Calu3 (cell line): ENCODE results near the gene SCYGR4. TPM values are rescaled to one million over a fixed set of nuclear protein-coding genes. Genes with fewer than 3 reads are reported as not detected.

Experiments used
- BruUV-seq: library from RNA; stranded (reverse); fragments of 400-500 nt; replicated peaks from 2 replicates; lab custom pipeline; 2021; lab: Mats Ljungman, UMichigan
- CTCF ChIA-PET: fragments of 300-600 bp; sonication (Branson Sonifier 250); formaldehyde crosslinking; loops from one replicate; lab custom pipeline; 2022; ENCODE audit warnings: antibody characterized with exemption; lab: Charles Lee
- DNase-seq: peaks from one replicate; pipeline ENCODE4 v3.0.0; 2022
- H3K27ac Mint-ChIP-seq: one replicate; pipeline ENCODE4 v1.8.0; 2022; ENCODE audit warnings: mixed read lengths; ENCODE audit not compliant: unreplicated experiment
- H3K27me3 Mint-ChIP-seq: one replicate; pipeline ENCODE4 v1.8.0; 2022; ENCODE audit warnings: mixed read lengths; ENCODE audit not compliant: unreplicated experiment
- H3K36me3 Mint-ChIP-seq: one replicate; pipeline ENCODE4 v1.8.0; 2022; ENCODE audit warnings: mild to moderate bottlenecking, moderate library complexity, mixed read lengths; ENCODE audit not compliant: insufficient read depth, unreplicated experiment
- H3K4me1 Mint-ChIP-seq: one replicate; pipeline ENCODE4 v1.8.0; 2022; ENCODE audit warnings: mild to moderate bottlenecking, low read depth, mixed read lengths; ENCODE audit not compliant: unreplicated experiment
- H3K4me3 Mint-ChIP-seq: one replicate; pipeline ENCODE4 v1.8.0; 2022; ENCODE audit warnings: mild to moderate bottlenecking, low read depth, moderate library complexity, mixed read lengths; ENCODE audit not compliant: unreplicated experiment
- H3K9me3 Mint-ChIP-seq: one replicate; pipeline ENCODE4 v1.8.0; 2022; ENCODE audit warnings: low read depth, mixed read lengths; ENCODE audit not compliant: unreplicated experiment
- CTCF ChIP-seq: fragments of 200-600 bp; IDR thresholded peaks from one replicate; pipeline ENCODE4 v1.8.0; 2022; ENCODE audit warnings: antibody characterized with exemption; ENCODE audit not compliant: unreplicated experiment
- intact Hi-C: fragments of 100-400 bp; cut with micrococcal nuclease; formaldehyde crosslinking; loops from one replicate; pipeline ENCODE4 v1.10.0; 2022; ENCODE audit not compliant: unreplicated experiment
- total RNA-seq: library from RNA; stranded (reverse); gene quantifications from 2 replicates; pipeline ENCODE4 v1.2.3, GENCODE V29; 2022

SCYGR4 gene
- total RNA-seq, 1 experiment from 2014 or later: not detected

GRCh38 chr2:227627769-227628168, 10.5 kb downstream of the SCYGR4 start:
- H3K27ac Mint-ChIP-seq: no peak overlapping the region

GRCh38 chr2:227629435-227629834, 12.1 kb downstream of the SCYGR4 start:
- no peak for DNase-seq
- Mint-ChIP-seq H3K27me3 (no peaks in the 10 kb centered on the region), H3K36me3 (no peaks in the 10 kb centered on the region), H3K4me1 (no peaks in the 10 kb centered on the region), H3K27ac (no peak overlapping the region), H3K4me3 (no peak overlapping the region), H3K9me3 (no peaks in the 10 kb centered on the region)
- CTCF ChIA-PET: no interaction called here
- no TSS peak for BruUV-seq
- intact Hi-C loops: no loop called here
- no peak for TF ChIP-seq CTCF

More at GRCh38 chr2:227627769-227628168, 10.5 kb downstream of the SCYGR4 start:
- intact Hi-C loops: no loop called here
- no peak for TF ChIP-seq CTCF
- CTCF ChIA-PET: interaction anchor here (1.2 kb wide), 1 partner anchor 14 kb away, joined by 3 read pairs; no protein-coding TSS in a partner anchor
- Mint-ChIP-seq H3K9me3 (no peaks in the 10 kb centered on the region), H3K27me3 (no peaks in the 10 kb centered on the region), H3K36me3 (no peaks in the 10 kb centered on the region), H3K4me3 (no peak overlapping the region), H3K4me1 (peaks cover 12% of the 10 kb centered on the region)
- BruUV-seq: no TSS peak
- no peak for DNase-seq

- CTCF ChIA-PET: interaction anchor here (1.0 kb wide), 1 partner anchor 14 kb away, joined by 3 read pairs; no protein-coding TSS in a partner anchor
- no peaks in the 10 kb centered on the region for H3K9me3 Mint-ChIP-seq
- DNase-seq: no peak
- H3K4me3 Mint-ChIP-seq: no peak overlapping the region
- no TSS peak for BruUV-seq
- no peaks in the 10 kb centered on the region for H3K36me3 Mint-ChIP-seq
- no peaks in the 10 kb centered on the region for H3K27me3 Mint-ChIP-seq
- no peak for TF ChIP-seq CTCF
- intact Hi-C loops: no loop called here
- no peaks in the 10 kb centered on the region for H3K4me1 Mint-ChIP-seq
- H3K27ac Mint-ChIP-seq: no peak overlapping the region
Measured at GRCh38 chr2:227630322-227630721, 13.0 kb downstream of the SCYGR4 start.

- no TSS peak for BruUV-seq
- no peaks in the 10 kb centered on the region for H3K9me3 Mint-ChIP-seq
- CTCF ChIA-PET: no interaction called here
Measured at GRCh38 chr2:227632827-227633226, 15.5 kb downstream of the SCYGR4 start.

More at GRCh38 chr2:227632827-227633226, 15.5 kb downstream of the SCYGR4 start:
- no peak for TF ChIP-seq CTCF
- no peak for DNase-seq
- H3K27ac Mint-ChIP-seq: no peak overlapping the region
- no peaks in the 10 kb centered on the region for H3K4me1 Mint-ChIP-seq
- intact Hi-C loops: no loop called here
- H3K4me3 Mint-ChIP-seq: no peak overlapping the region
- H3K36me3 Mint-ChIP-seq: no peaks in the 10 kb centered on the region
- H3K27me3 Mint-ChIP-seq: no peaks in the 10 kb centered on the region
